ENCODE results near the gene ARG2. TPM values are rescaled to one million over a fixed set of nuclear protein-coding genes. Genes with fewer than 3 reads are reported as not detected.

Gene ARG2
- total and polyA plus RNA-seq, 2 donors (not counting 1 experiment from before 2014, with no cell fraction given): 0.33 to 1.8 TPM

GRCh38 chr14:67641480-67641879 is 21.8 kb downstream of the ARG2 start:
- Histone ChIP-seq H3K36me3 (replicated peaks in 1 of 2; ENCODE audit: control extremely low read depth in 1 of 2, control insufficient read depth in 1 of 2, extremely low read depth in 1 of 2, insufficient read depth in 2 of 2, low read length in 1 of 2) (peaks cover 0 to 3% of the 10 kb centered on the region in 2 experiments), H3K4me3 (ENCODE audit: control extremely low read depth in 1 of 5, extremely low read depth in 1 of 5, insufficient read depth in 1 of 5, low read depth in 2 of 5, low read length in 4 of 5) (no peak overlapping the region), H2AFZ (ENCODE audit: insufficient read depth, low read depth, low read length, poor library complexity, severe bottlenecking) (no peak overlapping the region), H3K4me1 (ENCODE audit: control insufficient read depth in 2 of 2, insufficient read depth in 2 of 2, low read length in 2 of 2) (no peaks in the 10 kb centered on the region), H3K27ac (ENCODE audit: low read length in 2 of 2) (no peak overlapping the region), H3K9me3 (ENCODE audit: control extremely low read depth in 1 of 3, control insufficient read depth in 2 of 3, insufficient read depth in 1 of 3, low read length in 2 of 3) (no peaks in the 10 kb centered on the region), H3K79me2 (ENCODE audit: control insufficient read depth, insufficient read depth, low read length) (no peaks in the 10 kb centered on the region), H3K4me2 (replicated peaks; ENCODE audit: low read depth, low read length, poor library complexity, severe bottlenecking) (no peak overlapping the region), H3K9ac (ENCODE audit: low read length) (no peak overlapping the region), H4K20me1 (ENCODE audit: control insufficient read depth, insufficient read depth, low read length, poor library complexity, severe bottlenecking) (no peaks in the 10 kb centered on the region), H3K27me3 (replicated peaks in 1 of 4; ENCODE audit: control extremely low read depth in 1 of 4, control insufficient read depth in 3 of 4, insufficient read depth in 4 of 4, low read length in 3 of 4) (no peaks in the 10 kb centered on the region)
- intact Hi-C loops (cut with micrococcal nuclease): no loop called here
- ATAC-seq (ENCODE audit: low read depth): no peak
- WGBS (ENCODE audit: insufficient coverage): no CpG with 5 or more reads among the region's 1 CpG
- DNase-seq: no peak
- Mint-ChIP-seq H3K9me3 (ENCODE audit: insufficient read depth) (no peaks in the 10 kb centered on the region), H3K4me3 (no peak overlapping the region), H3K27me3 (no peaks in the 10 kb centered on the region), H3K27ac (no peak overlapping the region), H3K4me1 (no peaks in the 10 kb centered on the region)
- ChIA-PET CTCF (interaction anchor here (1.1 kb wide), 1 partner anchor 41 kb away, joined by 3 read pairs; the partner anchor contains the start of gene PIGH), POLR2A (interaction anchor here (0.7 kb wide), 1 partner anchor 9 kb away, joined by 3 read pairs; no protein-coding TSS in a partner anchor)
- TF ChIP-seq, protein P1, sequence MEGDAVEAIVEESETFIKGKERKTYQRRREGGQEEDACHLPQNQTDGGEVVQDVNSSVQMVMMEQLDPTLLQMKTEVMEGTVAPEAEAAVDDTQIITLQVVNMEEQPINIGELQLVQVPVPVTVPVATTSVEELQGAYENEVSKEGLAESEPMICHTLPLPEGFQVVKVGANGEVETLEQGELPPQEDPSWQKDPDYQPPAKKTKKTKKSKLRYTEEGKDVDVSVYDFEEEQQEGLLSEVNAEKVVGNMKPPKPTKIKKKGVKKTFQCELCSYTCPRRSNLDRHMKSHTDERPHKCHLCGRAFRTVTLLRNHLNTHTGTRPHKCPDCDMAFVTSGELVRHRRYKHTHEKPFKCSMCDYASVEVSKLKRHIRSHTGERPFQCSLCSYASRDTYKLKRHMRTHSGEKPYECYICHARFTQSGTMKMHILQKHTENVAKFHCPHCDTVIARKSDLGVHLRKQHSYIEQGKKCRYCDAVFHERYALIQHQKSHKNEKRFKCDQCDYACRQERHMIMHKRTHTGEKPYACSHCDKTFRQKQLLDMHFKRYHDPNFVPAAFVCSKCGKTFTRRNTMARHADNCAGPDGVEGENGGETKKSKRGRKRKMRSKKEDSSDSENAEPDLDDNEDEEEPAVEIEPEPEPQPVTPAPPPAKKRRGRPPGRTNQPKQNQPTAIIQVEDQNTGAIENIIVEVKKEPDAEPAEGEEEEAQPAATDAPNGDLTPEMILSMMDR (IDR thresholded peaks at IDR 0.05): no peak
- no peak for TF ChIP-seq EZH2 (IDR thresholded peaks at IDR 0.05; ENCODE audit: borderline replicate concordance, insufficient read depth, low read depth, low read length, poor library complexity, severe bottlenecking)

GRCh38 chr14:67641902-67642749 is 22.4 kb downstream of the ARG2 start:
- H3K4me3 Mint-ChIP-seq: no peak overlapping the region
- ATAC-seq (ENCODE audit: low read depth) (no peak), DNase-seq (no peak)
- CTCF ChIA-PET: interaction anchor here (1.1 to 1.5 kb wide), 3 partner anchors 11 to 71 kb away, joined by 3 to 4 read pairs (median 3); partner anchors contain the start of gene PIGH
- no peaks in the 10 kb centered on the region for H3K4me1 Mint-ChIP-seq
- Histone ChIP-seq H3K9me3 (ENCODE audit: control extremely low read depth in 1 of 3, control insufficient read depth in 2 of 3, insufficient read depth in 1 of 3, low read length in 2 of 3) (no peaks in the 10 kb centered on the region), H3K79me2 (ENCODE audit: control insufficient read depth, insufficient read depth, low read length) (no peaks in the 10 kb centered on the region), H3K4me1 (ENCODE audit: control insufficient read depth in 2 of 2, insufficient read depth in 2 of 2, low read length in 2 of 2) (no peaks in the 10 kb centered on the region), H3K4me3 (ENCODE audit: control extremely low read depth in 1 of 5, extremely low read depth in 1 of 5, insufficient read depth in 1 of 5, low read depth in 2 of 5, low read length in 4 of 5) (no peak overlapping the region), H4K20me1 (ENCODE audit: control insufficient read depth, insufficient read depth, low read length, poor library complexity, severe bottlenecking) (no peaks in the 10 kb centered on the region), H3K9ac (ENCODE audit: low read length) (no peak overlapping the region), H3K4me2 (replicated peaks; ENCODE audit: low read depth, low read length, poor library complexity, severe bottlenecking) (no peak overlapping the region), H3K27me3 (replicated peaks in 1 of 4; ENCODE audit: control extremely low read depth in 1 of 4, control insufficient read depth in 3 of 4, insufficient read depth in 4 of 4, low read length in 3 of 4) (no peaks in the 10 kb centered on the region), H3K27ac (ENCODE audit: low read length in 2 of 2) (no peak overlapping the region), H2AFZ (ENCODE audit: insufficient read depth, low read depth, low read length, poor library complexity, severe bottlenecking) (no peak overlapping the region), H3K36me3 (replicated peaks in 1 of 2; ENCODE audit: control extremely low read depth in 1 of 2, control insufficient read depth in 1 of 2, extremely low read depth in 1 of 2, insufficient read depth in 2 of 2, low read length in 1 of 2) (peaks cover 0 to 3% of the 10 kb centered on the region in 2 experiments)
- TF ChIP-seq, protein P1 (IDR thresholded peaks at IDR 0.05): no peak
- TF ChIP-seq EZH2 (IDR thresholded peaks at IDR 0.05; ENCODE audit: borderline replicate concordance, insufficient read depth, low read depth, low read length, poor library complexity, severe bottlenecking): no peak
- 100% methylated on average over 1 of the region's 5 CpGs for WGBS (ENCODE audit: insufficient coverage)
- no peak overlapping the region for H3K27ac Mint-ChIP-seq
- no peaks in the 10 kb centered on the region for H3K27me3 Mint-ChIP-seq
- H3K9me3 Mint-ChIP-seq (ENCODE audit: insufficient read depth): no peaks in the 10 kb centered on the region
- intact Hi-C loops (cut with micrococcal nuclease): no loop called here
- POLR2A ChIA-PET: no interaction called here

All from B cell (primary cell).